Urinary bladder (tissue), 4 donors: ENCODE measurements around the gene CDC5L. TPM values are rescaled to one million over a fixed set of nuclear protein-coding genes. Genes with fewer than 3 reads are reported as not detected.

Source experiments
- DNase-seq: peaks from one replicate; pipeline ENCODE4 v3.0.0-alpha.2; 2015; ENCODE audit errors: extremely low spot score
- H3K27ac ChIP-seq: one replicate; pipeline ENCODE4 v1.5.1; 2013; ENCODE audit warnings: low read depth, mild to moderate bottlenecking, moderate library complexity
- H3K36me3 ChIP-seq: one replicate; pipeline ENCODE4 v1.6.1; 2013; ENCODE audit warnings: mild to moderate bottlenecking, moderate library complexity; ENCODE audit not compliant: insufficient read depth
- H3K4me1 ChIP-seq: one replicate; pipeline ENCODE4 v1.6.1; 2013; ENCODE audit warnings: mild to moderate bottlenecking, moderate library complexity; ENCODE audit not compliant: insufficient read depth
- H3K4me3 ChIP-seq: one replicate; pipeline ENCODE4 v1.5.1; 2013; ENCODE audit warnings: low read depth, low read length
- WGBS: extraction: QIAGEN DNeasy Blood & Tissue Kit; methylation state at CpG from one replicate; pipeline ENCODE4 v1.1.7; 2013; 5-methylcytosine and 5-hydroxymethylcytosine counted together
- polyA plus RNA-seq: library from polyadenylated mRNA; stranded (reverse); fragments of 200-250 nt; gene quantifications from one replicate; pipeline ENCODE4 v1.2.3, GENCODE V29; 2013
- total RNA-seq: library from RNA; depleted of rRNA; stranded (reverse); fragments of >200 nt; gene quantifications from one replicate; pipeline ENCODE4 v1.2.3, GENCODE V29; 2014
- donor health status: healthy with polysubstance abuse.
- donor health status: healthy.

Gene CDC5L
- total and polyA plus RNA-seq, 2 donors: 14.7 to 38.4 TPM

DNA sequence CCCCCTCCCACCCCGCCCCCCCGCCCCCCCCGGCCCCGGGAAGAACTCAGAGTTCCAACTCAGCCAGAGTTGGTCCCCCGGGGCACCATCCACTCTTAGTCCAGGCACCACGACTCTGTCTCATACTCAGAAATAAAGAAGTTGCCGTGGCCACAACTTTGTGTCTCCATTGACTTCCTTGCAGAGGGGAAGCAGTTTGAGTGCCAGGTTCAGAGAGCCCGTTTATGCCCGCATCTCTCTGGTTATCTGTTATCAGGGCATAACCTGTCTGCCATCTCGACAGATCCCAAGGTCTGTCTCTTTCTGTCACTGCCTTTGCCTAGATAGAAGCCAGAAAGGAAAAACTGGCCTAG lies 605 bp downstream of the CDC5L start:
- DNase-seq: no peak
- Histone ChIP-seq H3K4me1 (no peaks in the 10 kb centered on the region), H3K4me3 (peak overlapping the region; percentile 72), H3K36me3 (no peaks in the 10 kb centered on the region), H3K27ac (no peak overlapping the region)
- under 1% methylated on average over 9 of the region's 10 CpGs for WGBS

DNA sequence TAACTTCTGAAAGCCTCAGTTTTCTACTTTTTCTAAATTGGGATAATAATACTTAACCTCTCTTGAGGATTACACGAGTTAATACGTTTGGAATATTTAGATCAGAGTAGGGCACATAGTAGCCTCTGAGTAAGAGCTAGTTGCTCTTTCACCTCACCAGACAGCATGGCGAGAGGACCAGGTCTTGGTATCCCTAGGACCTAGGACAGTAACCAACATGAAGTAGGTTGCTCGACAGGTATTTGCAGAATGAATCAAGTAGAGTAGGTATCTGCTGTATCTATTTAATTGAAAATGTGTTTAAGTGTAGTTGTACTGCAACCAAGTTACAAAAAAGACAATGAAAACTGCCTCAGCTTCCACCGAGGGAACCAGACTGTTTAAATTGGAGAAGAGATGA lies 1.4 kb downstream of the CDC5L start:
- H3K4me3 ChIP-seq: no peak overlapping the region
- no peaks in the 10 kb centered on the region for H3K36me3 ChIP-seq
- H3K27ac ChIP-seq: no peak overlapping the region
- no peaks in the 10 kb centered on the region for H3K4me1 ChIP-seq
- WGBS: 55% methylated on average over 5 of the region's 5 CpGs
- no peak for DNase-seq

DNA sequence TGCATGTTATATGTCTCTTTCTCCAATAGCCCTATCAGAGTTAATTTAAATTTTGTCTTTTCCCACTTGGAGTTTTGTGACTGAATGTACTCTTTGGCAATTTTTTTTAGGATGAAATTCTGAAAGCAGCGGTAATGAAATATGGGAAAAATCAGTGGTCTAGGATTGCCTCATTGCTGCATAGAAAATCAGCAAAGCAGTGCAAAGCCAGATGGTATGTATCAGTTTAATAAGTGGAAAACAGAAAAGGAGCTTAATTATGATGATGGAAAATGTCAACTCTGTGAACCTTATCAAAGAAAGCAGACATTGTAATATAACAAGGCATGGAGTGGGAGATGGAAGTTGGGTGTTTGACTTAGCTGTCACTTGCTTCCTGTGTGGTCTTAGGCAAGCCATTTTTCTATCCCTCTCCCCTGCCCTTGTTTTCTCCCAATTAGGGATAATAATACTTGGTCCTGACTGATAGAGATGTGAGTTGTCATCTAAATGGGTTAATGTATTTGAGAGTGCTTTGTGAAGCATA lies 2.7 kb downstream of the CDC5L start:
- 73% methylated on average over 1 of the region's 1 CpG for WGBS
- Histone ChIP-seq H3K4me3 (no peak overlapping the region), H3K36me3 (no peaks in the 10 kb centered on the region), H3K4me1 (no peaks in the 10 kb centered on the region), H3K27ac (no peak overlapping the region)
- no peak for DNase-seq

DNA sequence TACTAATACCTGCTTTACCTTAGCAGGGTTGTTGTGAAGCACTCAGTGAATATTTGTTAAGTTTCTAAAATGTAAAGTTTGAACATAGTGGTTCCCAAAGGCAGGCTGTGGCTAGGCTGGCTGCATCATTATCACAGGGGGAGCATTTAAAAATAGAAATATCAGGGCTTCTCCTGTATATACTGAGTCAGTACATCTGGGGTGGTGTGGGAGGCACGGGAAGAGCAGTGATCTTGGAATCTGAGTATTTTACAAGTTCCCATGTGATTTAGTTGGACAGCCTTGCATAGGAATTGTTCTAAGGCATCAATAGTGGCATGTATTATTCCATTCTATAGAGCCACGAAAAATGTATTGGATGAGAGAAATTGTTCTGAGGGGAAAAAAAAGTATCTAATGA lies 8.0 kb downstream of the CDC5L start:
- Histone ChIP-seq H3K36me3 (peaks cover 12% of the 10 kb centered on the region), H3K27ac (no peak overlapping the region), H3K4me1 (no peaks in the 10 kb centered on the region), H3K4me3 (no peak overlapping the region)
- no peak for DNase-seq
- 67% methylated on average over 2 of the region's 2 CpGs for whole genome bisulfite sequencing

DNA sequence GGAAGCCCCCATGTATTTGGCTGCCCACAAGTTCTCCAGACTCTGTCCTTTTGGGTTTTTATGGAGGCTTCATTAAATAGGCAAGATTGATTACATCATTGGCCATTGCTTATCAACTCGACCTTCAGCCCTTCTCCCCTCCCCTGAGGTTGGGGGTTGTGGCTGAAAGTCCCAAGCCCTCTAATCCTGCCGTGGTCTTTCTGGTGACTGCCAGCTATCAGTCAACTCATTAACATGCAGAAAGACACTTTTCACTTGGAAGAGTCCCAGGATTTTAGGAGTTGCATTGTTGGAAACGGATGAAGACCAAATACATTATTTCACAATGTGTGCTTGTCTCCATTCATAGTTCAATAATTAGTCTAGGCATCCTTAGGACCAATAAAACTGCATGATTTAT lies 9.5 kb downstream of the CDC5L start:
- H3K4me1 ChIP-seq: no peaks in the 10 kb centered on the region
- H3K27ac ChIP-seq: no peak overlapping the region
- no peak overlapping the region for H3K4me3 ChIP-seq
- peaks cover 12% of the 10 kb centered on the region for H3K36me3 ChIP-seq
- no peak for DNase-seq
- WGBS: 65% methylated on average over 3 of the region's 3 CpGs

DNA sequence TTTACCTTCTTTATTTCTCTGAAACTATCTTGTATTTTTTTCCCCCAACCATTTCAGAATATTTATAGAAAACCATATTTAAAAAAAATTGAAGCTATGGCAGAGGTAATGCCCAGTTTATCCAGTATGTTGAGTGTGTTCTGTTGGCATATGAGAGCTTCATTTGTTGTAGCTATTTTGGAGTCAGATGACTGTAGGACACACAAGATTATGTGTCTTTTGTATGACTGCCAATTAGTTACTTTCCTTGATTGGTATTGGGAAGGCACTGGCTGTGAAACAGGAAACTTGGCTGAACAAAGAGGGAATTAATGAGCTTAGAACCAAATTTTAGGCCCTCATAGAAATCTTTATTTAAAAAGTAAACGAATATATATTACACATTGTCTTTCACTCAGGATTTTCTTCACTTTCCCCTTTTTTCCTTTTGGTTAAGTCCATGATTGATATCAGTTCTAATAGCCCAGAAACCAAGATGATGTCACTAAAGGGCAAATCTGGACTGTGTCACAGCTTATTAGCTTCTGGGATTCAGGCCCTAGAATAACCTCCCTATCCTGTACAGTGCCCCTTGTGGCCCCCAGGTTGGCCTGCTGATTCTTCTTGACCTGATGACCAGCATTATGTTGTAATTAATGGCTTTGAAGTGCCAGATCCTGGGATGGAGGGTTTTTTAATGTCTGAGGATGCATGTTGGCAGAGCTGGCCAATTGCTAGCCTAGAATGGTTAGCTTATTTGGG lies 10.1 kb downstream of the CDC5L start:
- peaks cover 12% of the 10 kb centered on the region for H3K36me3 ChIP-seq
- WGBS: 86% methylated on average over 1 of the region's 1 CpG
- no peak overlapping the region for H3K27ac ChIP-seq
- no peaks in the 10 kb centered on the region for H3K4me1 ChIP-seq
- no peak for DNase-seq
- no peak overlapping the region for H3K4me3 ChIP-seq

DNA sequence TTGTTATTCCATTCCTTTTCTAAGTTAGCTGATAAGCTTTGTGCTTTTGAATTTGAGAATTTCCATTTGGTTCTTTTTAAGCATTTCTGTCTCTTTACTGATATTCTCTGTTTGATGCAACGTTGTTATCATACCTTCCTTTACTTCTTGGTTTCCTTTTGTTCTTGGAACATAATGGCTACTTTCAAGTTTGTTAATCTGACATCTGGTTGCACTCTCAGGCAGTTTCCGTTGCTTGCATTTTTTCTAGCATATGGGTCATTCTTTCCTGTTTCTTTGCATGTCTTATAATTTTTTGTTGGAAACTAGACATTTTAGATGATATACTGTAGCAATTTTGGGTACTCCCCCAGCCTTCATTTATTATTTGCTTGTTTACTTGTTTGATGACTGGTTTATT lies 12.5 kb downstream of the CDC5L start:
- H3K4me1 ChIP-seq: no peaks in the 10 kb centered on the region
- peaks cover 12% of the 10 kb centered on the region for H3K36me3 ChIP-seq
- 48% methylated on average over 2 of the region's 2 CpGs for WGBS
- H3K27ac ChIP-seq: no peak overlapping the region
- H3K4me3 ChIP-seq: no peak overlapping the region
- DNase-seq: no peak

DNA sequence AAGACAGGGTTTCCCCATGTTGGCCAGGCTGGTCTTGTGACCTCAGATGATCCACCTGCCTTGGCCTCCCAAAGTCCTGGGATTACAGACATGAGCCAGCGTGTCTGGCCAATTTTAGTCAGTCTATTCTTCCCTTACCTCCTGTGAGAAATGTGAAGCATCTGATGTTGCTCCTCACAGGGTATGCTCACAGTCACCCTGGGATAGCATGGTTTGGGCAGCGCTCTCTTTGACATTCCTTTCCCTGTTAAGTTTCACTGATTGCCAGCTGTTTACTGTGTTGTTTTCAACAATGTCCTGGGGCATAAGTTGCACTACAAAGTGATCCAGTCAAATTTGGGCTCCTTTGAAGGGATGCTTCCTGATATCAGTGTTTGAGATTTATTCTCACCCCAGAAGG lies 13.1 kb downstream of the CDC5L start:
- no peak overlapping the region for H3K27ac ChIP-seq
- H3K4me3 ChIP-seq: no peak overlapping the region
- no peaks in the 10 kb centered on the region for H3K4me1 ChIP-seq
- peaks cover 12% of the 10 kb centered on the region for H3K36me3 ChIP-seq
- WGBS: 95% methylated on average over 2 of the region's 2 CpGs
- no peak for DNase-seq

DNA sequence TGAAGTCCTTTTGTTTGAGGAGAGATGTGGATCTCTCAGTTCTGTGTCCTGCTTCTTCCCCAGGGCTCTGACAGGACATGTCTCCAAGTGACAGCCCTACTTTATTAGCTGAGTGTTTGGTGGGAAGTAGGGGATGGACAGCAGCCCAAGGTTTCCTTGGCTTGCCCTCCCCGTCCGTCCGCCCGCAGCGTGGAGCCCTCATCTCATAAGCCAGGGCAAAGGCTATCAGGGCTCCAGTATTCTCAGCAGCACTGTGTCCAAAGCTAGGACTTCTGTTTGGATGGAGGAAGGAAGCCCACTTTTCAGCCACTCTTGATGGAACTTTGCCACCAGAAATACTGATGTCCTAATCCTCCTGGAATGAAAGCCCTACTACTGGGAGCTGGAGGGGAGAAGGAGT lies 13.6 kb downstream of the CDC5L start:
- WGBS: 40% methylated on average over 5 of the region's 5 CpGs
- no peak overlapping the region for H3K27ac ChIP-seq

DNA sequence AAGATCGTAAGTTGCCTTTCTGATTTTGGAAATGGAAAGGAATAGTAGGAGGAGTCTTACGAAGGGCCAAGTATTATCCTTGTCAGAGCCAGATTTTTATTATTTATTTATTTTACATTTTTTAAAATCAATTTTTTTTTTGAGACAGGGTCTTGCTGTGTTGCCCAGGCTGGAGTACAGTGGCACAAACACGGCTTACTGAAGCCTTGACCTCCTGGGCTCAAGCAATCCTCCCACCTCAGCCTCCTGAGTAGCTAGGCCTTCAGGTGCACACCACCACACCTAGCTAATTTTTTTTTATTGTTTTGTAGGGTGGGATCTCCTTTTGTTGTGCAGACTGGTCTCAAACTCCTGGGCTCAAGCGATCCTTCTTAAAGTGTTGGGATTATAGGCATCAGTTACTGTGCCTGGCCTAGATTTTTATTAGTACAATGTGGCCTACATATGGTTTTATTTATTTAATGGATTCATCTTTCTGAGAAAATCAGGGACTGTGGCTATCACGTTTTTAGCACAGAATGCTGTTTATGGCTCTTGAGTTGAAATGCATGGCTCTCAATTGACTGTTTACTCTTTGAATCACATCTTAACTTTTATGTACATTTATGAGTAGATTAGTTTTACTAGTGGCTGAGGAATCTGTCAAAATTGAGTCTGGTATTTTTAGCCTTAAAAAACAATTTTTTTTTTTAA lies 16.7 kb downstream of the CDC5L start:
- peaks cover 2% of the 10 kb centered on the region for H3K36me3 ChIP-seq
- 77% methylated on average over 5 of the region's 5 CpGs for WGBS
- no peak for DNase-seq
- H3K4me1 ChIP-seq: no peaks in the 10 kb centered on the region
- no peak overlapping the region for H3K27ac ChIP-seq
- H3K4me3 ChIP-seq: no peak overlapping the region

More for the DNA sequence above, 13.6 kb downstream of the CDC5L start:
- no peaks in the 10 kb centered on the region for H3K4me1 ChIP-seq
- no peak for DNase-seq
- H3K36me3 ChIP-seq: peaks cover 12% of the 10 kb centered on the region
- no peak overlapping the region for H3K4me3 ChIP-seq

DNA sequence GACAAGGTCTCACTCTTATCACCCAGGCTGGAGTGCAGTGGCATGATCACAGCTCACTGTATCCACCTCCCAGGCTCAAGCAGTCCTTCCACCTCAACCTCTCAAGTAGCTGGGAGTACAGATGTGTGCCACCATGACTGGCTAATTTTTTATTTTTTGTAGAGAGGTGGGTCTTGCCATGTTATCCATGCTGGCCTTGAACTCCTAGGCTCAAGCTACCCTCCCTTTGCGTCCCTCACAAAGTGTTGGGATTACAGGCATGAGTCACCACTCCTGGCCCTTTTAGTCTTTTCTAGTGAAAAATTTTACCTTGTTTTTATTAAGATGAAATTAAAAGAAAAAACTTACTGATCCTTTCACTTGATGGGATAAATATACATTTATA lies 17.2 kb downstream of the CDC5L start:
- Histone ChIP-seq H3K36me3 (peaks cover 2% of the 10 kb centered on the region), H3K27ac (no peak overlapping the region), H3K4me3 (no peak overlapping the region), H3K4me1 (no peaks in the 10 kb centered on the region)
- no peak for DNase-seq
- 81% methylated on average over 1 of the region's 1 CpG for WGBS

DNA sequence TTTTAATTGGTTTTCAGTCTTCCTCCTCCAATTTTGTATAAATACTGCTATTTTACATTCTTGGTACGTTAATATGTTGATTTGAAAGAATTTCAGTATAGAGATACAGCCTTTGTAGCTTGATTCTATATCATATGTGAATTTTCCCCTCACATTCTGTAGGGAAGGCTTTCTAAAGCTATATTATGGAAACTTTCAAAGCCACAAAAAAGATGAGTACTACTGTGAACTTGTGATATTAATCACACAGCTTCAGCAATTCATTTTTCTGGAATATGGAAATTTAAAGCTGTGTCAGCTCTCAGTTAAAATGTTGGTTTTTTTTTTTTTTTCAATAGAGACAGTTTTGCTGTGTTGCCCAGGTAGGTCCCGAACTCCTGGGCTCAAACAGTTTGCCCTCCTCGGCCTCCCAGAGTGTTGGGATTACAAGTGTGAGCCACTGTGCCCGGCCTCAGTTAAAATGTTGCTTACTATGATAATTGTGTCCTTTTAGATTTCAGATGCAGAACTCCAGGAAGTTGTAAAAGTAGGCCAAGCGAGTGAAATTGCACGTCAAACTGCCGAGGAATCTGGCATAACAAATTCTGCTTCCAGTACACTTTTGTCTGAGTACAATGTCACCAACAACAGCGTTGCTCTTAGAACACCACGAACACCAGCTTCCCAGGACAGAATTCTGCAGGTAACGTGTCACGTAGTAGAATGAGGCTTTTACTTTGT lies 20.6 kb downstream of the CDC5L start:
- peaks cover 7% of the 10 kb centered on the region for H3K36me3 ChIP-seq
- no peak for DNase-seq
- WGBS: 95% methylated on average over 11 of the region's 11 CpGs

DNA sequence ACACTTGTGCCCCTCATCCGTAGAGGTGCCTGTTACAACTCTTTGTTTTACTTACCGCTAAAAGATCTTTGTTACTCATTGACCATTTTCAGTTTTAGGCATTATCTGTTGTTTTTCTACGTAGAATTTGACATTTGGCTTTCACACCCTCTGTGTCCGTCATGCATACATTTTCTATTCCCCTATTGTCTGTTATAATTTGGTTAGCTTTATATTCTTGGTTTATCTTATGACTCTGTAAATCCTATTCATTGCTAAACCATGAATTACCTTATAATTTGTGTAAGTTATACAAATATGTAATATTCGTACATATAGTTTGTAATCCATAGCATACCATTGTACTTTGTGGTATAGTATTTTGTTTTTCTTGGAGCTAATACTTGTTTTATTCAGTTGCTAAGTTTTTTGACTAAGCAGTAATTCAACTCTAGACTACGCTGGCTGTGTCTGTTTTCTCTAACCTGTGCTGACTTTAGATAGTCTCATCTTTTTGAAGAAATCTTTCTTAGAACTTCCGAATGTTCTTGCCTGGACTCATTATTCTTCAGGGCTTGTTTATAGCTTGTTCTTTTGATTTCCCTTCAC lies 21.8 kb downstream of the CDC5L start:
- H3K36me3 ChIP-seq: peaks cover 7% of the 10 kb centered on the region
- WGBS: 84% methylated on average over 7 of the region's 7 CpGs
- H3K4me1 ChIP-seq: no peaks in the 10 kb centered on the region
- no peak for DNase-seq
- no peak overlapping the region for H3K27ac ChIP-seq
- H3K4me3 ChIP-seq: no peak overlapping the region

More for the DNA sequence above, 20.6 kb downstream of the CDC5L start:
- Histone ChIP-seq H3K4me3 (no peak overlapping the region), H3K27ac (no peak overlapping the region), H3K4me1 (no peaks in the 10 kb centered on the region)
